NCI-H1694 (cell line): Measurements from ENCODE around the gene ASCC2.
A peak's percentile ranks its signal among the peaks of the same experiment; 100 is the strongest.
"Not testable (repeated sequence)": the region's sequence is repeated elsewhere in the genome, so short reads cannot be mapped to it uniquely, and the experiment has no call there.

Source experiments
- DNase-seq: peaks from one replicate; lab custom pipeline; 2025; lab: John Stamatoyannopoulos, UW

ASCC2 gene

GRCh38 chr22:29856496-29856895 is 18.4 kb upstream of the ASCC2 start:
- no peak for DNase-seq

GRCh38 chr22:29855611-29856181 is 17.6 kb upstream of the ASCC2 start:
- no peak for DNase-seq

- DNase-seq: no peak
These were observed 16.4 kb upstream of the ASCC2 start for GRCh38 chr22:29854432-29854831.

GRCh38 chr22:29848111-29848510 is 10.0 kb upstream of the ASCC2 start:
- DNase-seq: no peak

GRCh38 chr22:29846290-29846689 is 8.2 kb upstream of the ASCC2 start:
- no peak for DNase-seq

GRCh38 chr22:29842740-29843139 is 4.7 kb upstream of the ASCC2 start:
- no peak for DNase-seq

- DNase-seq: no peak
These were observed 4.1 kb upstream of the ASCC2 start for GRCh38 chr22:29842172-29842571.

GRCh38 chr22:29840498-29840897 is 2.4 kb upstream of the ASCC2 start:
- DNase-seq: no peak

- DNase-seq: no peak
These were observed 965 bp upstream of the ASCC2 start for GRCh38 chr22:29839039-29839438.

GRCh38 chr22:29838599-29838956 is 504 bp upstream of the ASCC2 start:
- DNase-seq: no peak

GRCh38 chr22:29836791-29837370 is 1.2 kb downstream of the ASCC2 start:
- not testable (repeated sequence) for DNase-seq

GRCh38 chr22:29834046-29834445 is 4.0 kb downstream of the ASCC2 start:
- no peak for DNase-seq

GRCh38 chr22:29833392-29833965 is 4.6 kb downstream of the ASCC2 start:
- DNase-seq: no peak

- no peak for DNase-seq
These were observed 6.1 kb downstream of the ASCC2 start for GRCh38 chr22:29831958-29832357.

- no peak for DNase-seq
These were observed 6.7 kb downstream of the ASCC2 start for GRCh38 chr22:29831186-29831921.

- no peak for DNase-seq
These were observed 7.5 kb downstream of the ASCC2 start for GRCh38 chr22:29830585-29830984.

- not testable (repeated sequence) for DNase-seq
These were observed 10.3 kb downstream of the ASCC2 start for GRCh38 chr22:29827726-29828125.

GRCh38 chr22:29827091-29827490 is 11.0 kb downstream of the ASCC2 start:
- DNase-seq: no peak

- DNase-seq: no peak
These were observed 12.5 kb downstream of the ASCC2 start for GRCh38 chr22:29825578-29825977.

GRCh38 chr22:29824677-29825076 is 13.4 kb downstream of the ASCC2 start:
- DNase-seq: no peak

GRCh38 chr22:29821291-29822016 is 16.6 kb downstream of the ASCC2 start:
- peak; percentile 70 for DNase-seq

GRCh38 chr22:29820961-29821290 is 17.1 kb downstream of the ASCC2 start:
- no peak for DNase-seq

- no peak for DNase-seq
These were observed 18.6 kb downstream of the ASCC2 start for GRCh38 chr22:29819501-29819900.
